Adrenal gland (tissue), 5 donors: ENCODE data around the gene CARS2.

Experiments used
- POLR2A ChIP-seq, 2 donors: fragments of 450-650 bp; IDR thresholded peaks; one replicate each; pipeline ENCODE4 v1.6.1; 2017; ENCODE audit warnings: antibody characterized with exemption in 2 of 2, mild to moderate bottlenecking in 2 of 2, moderate library complexity in 1 of 2
- TF ChIP-seq, protein P1 (sequence below), 6 experiments: fragments of 450-650 bp in 4 of 6; fragments of 200-600 bp in 2 of 6; sonication (generic) in 1 of 6; IDR thresholded peaks; 1 replicate in 5 of 6; 2 replicates in 1 of 6; pipeline versions ENCODE4 v1.5.1 to v1.8.0; 2016 to 2021; ENCODE audit warnings: antibody characterized with exemption in 6 of 6, mild to moderate bottlenecking in 2 of 6, moderate library complexity in 1 of 6
- donor health status: DM: no; HTN: no; CAD: no.

DNA sequence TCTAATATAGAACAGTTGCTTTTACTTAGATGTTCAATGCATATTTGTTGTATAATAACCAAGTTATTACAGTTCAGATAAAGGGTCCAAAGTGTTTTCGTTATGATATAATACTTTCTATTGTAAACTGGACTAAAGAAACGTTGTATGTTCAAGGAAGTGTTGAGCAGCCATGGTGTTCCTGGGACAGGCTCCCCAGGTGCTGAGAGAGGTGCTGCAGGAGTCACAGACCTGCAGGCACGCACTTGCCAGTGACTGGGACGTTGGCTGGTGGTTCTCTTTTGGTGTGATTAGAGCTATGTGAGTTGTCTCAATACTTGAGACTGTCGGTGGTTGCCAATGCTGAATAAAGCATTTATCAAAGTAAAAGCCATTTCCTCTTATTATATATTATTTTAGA is 17.1 kb upstream of the CARS2 start:
- TF ChIP-seq, protein P1, sequence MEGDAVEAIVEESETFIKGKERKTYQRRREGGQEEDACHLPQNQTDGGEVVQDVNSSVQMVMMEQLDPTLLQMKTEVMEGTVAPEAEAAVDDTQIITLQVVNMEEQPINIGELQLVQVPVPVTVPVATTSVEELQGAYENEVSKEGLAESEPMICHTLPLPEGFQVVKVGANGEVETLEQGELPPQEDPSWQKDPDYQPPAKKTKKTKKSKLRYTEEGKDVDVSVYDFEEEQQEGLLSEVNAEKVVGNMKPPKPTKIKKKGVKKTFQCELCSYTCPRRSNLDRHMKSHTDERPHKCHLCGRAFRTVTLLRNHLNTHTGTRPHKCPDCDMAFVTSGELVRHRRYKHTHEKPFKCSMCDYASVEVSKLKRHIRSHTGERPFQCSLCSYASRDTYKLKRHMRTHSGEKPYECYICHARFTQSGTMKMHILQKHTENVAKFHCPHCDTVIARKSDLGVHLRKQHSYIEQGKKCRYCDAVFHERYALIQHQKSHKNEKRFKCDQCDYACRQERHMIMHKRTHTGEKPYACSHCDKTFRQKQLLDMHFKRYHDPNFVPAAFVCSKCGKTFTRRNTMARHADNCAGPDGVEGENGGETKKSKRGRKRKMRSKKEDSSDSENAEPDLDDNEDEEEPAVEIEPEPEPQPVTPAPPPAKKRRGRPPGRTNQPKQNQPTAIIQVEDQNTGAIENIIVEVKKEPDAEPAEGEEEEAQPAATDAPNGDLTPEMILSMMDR (IDR thresholded peaks at IDR 0.05): no peak
- no peak for TF ChIP-seq POLR2A (IDR thresholded peaks at IDR 0.05)
